ENCODE results near the gene SESN1. TPM values are rescaled to one million over a fixed set of nuclear protein-coding genes. Genes with fewer than 3 reads are reported as not detected.
A peak's percentile ranks its signal among the peaks of the same experiment; 100 is the strongest.

SESN1 gene
- total and polyA plus RNA-seq, 7 donors, result 15.1 to 176 (median 101) TPM

GRCh38 chr6:109082188-109082577, 12.5 kb downstream of the SESN1 start:
- peak; percentile 36 for TF ChIP-seq CTCF (IDR thresholded peaks at IDR 0.05)
- WGBS, 3 donors, result 14 to 38% (median 31%) methylated on average over 1 of the region's 1 CpG
- Histone ChIP-seq H3K4me1 (peaks cover 67% of the 10 kb centered on the region), H3K27me3 (ENCODE audit: insufficient read depth in 3 of 3, low read length in 2 of 3) (no peaks in the 10 kb centered on the region), H3K27ac (peak overlapping the region; percentile 98), H3K9me3 (no peaks in the 10 kb centered on the region), H3K4me3 (peak overlapping the region; percentile 28), H3K36me3 (ENCODE audit: insufficient read depth in 1 of 2, low read depth in 1 of 2) (peaks cover 0 to 14% of the 10 kb centered on the region in 2 donors)
- intact Hi-C loops (cut with DNase I), result no loop called here
- peak; percentile 77 to 91 (median 83) for ATAC-seq
- no peak for DNase-seq

GRCh38 chr6:109081516-109082187, 13.0 kb downstream of the SESN1 start:
- Histone ChIP-seq H3K36me3 (ENCODE audit: insufficient read depth in 1 of 2, low read depth in 1 of 2) (peaks cover 0 to 14% of the 10 kb centered on the region in 2 donors), H3K9me3 (no peaks in the 10 kb centered on the region), H3K27ac (peak overlapping the region; percentile 98), H3K4me3 (peak overlapping the region; percentile 28), H3K27me3 (ENCODE audit: insufficient read depth in 3 of 3, low read length in 2 of 3) (no peaks in the 10 kb centered on the region), H3K4me1 (peaks cover 70% of the 10 kb centered on the region)
- intact Hi-C loops (cut with DNase I), result no loop called here
- no peak for ATAC-seq
- TF ChIP-seq CTCF (IDR thresholded peaks at IDR 0.05), result no peak
- DNase-seq, result no peak
- WGBS, 3 donors, result 25 to 33% (median 31%) methylated on average over 4 of the region's 4 CpGs

- peak in 1 of 2 donors; percentile 48 for DNase-seq
- TF ChIP-seq CTCF (IDR thresholded peaks at IDR 0.05), result no peak
- peak overlapping the region; percentile 98 for H3K27ac ChIP-seq
- no peaks in the 10 kb centered on the region for H3K27me3 ChIP-seq (ENCODE audit: insufficient read depth in 3 of 3, low read length in 2 of 3)
- WGBS, 3 donors, result 6 to 33% (median 19%) methylated on average over 1 of the region's 1 CpG
- intact Hi-C loops (cut with DNase I), result no loop called here
- peak; percentile 4 to 55 (median 28) for ATAC-seq
- peaks cover 77% of the 10 kb centered on the region for H3K4me1 ChIP-seq
- peak overlapping the region; percentile 28 for H3K4me3 ChIP-seq
- H3K36me3 ChIP-seq (ENCODE audit: insufficient read depth in 1 of 2, low read depth in 1 of 2), result peaks cover 0 to 11% of the 10 kb centered on the region in 2 donors
- H3K9me3 ChIP-seq, result no peaks in the 10 kb centered on the region
These were observed 13.6 kb downstream of the SESN1 start for GRCh38 chr6:109081026-109081425.

GRCh38 chr6:109079981-109080380, 14.7 kb downstream of the SESN1 start:
- H3K9me3 ChIP-seq, result no peaks in the 10 kb centered on the region
- H3K4me1 ChIP-seq, result peaks cover 81% of the 10 kb centered on the region
- 13 to 18% (median 13%) methylated on average over 4 of the region's 4 CpGs for WGBS, 3 donors
- ATAC-seq (peak; percentile 57 to 73 (median 64)), DNase-seq (peak; percentile 32 to 53)
- H3K27me3 ChIP-seq (ENCODE audit: insufficient read depth in 3 of 3, low read length in 2 of 3), result no peaks in the 10 kb centered on the region
- no peak for TF ChIP-seq CTCF (IDR thresholded peaks at IDR 0.05)
- H3K27ac ChIP-seq, result peak overlapping the region; percentile 98
- H3K4me3 ChIP-seq, result peak overlapping the region; percentile 14
- intact Hi-C loops (cut with DNase I), result loop anchor here in 1 of 2 donors (10.0 kb wide), 1 partner anchor 245 kb away; no protein-coding TSS in a partner anchor
- H3K36me3 ChIP-seq (ENCODE audit: insufficient read depth in 1 of 2, low read depth in 1 of 2), result peaks cover 0 to under 1% of the 10 kb centered on the region in 2 donors
